HepG2 (cell line): ENCODE measurements around the gene SCYGR6. TPM values are rescaled to one million over a fixed set of nuclear protein-coding genes. Genes with fewer than 3 reads are reported as not detected.

Source experiments
- ATAC-seq: fragments of 200-7000 bp; cut with Tn5 transposase; 3 replicates; pipeline ENCODE4 v1.9.1; 2020; ENCODE audit warnings: mild to moderate bottlenecking, moderate library complexity
- BruUV-seq: library from RNA; stranded (reverse); fragments of 400-500 nt; replicated peaks from 2 replicates; lab custom pipeline; 2021; lab: Mats Ljungman, UMichigan
- CTCF ChIA-PET: fragments of 300-600 bp; formaldehyde crosslinking; extraction: SDS; loops from one replicate; lab custom pipeline; 2021; ENCODE audit warnings: low total read pairs, inconsistent platforms, low intra/inter-chr PET ratio; lab: Yijun Ruan, JAX
- POLR2A ChIA-PET: fragments of 350-600 bp; sonication (Branson Sonifier 250); formaldehyde crosslinking; loops from one replicate; lab custom pipeline; 2020; ENCODE audit warnings: antibody characterized with exemption, inconsistent platforms; lab: Yijun Ruan, JAX
- DNase-seq: peaks from one replicate; pipeline ENCODE4 v3.0.0-alpha.2; 2015; ENCODE audit warnings: low spot score
- FAIRE-seq: peaks from 3 replicates; lab custom pipeline; 2011; peaks lifted over from hg19 to GRCh38; lab: Jason Lieb, UNC
- H2AFZ ChIP-seq: one replicate; pipeline ENCODE4 v1.6.1; 2011; ENCODE audit warnings: low read length, inconsistent platforms
- H3K27ac ChIP-seq: fragments of 300-600 bp; 3 replicates; pipeline ENCODE4 v1.8.0; 2011; ENCODE audit warnings: mixed run types, mild to moderate bottlenecking, mixed read lengths, low read length, inconsistent platforms; ENCODE audit not compliant: insufficient read depth; ENCODE audit errors: extremely low read length
- H3K27me3 ChIP-seq, 2 experiments: fragments of 200-600 bp in 1 of 2; 2 replicates in 1 of 2; 3 replicates in 1 of 2; pipeline versions ENCODE4 v1.6.0 to v1.8.0; 2011; ENCODE audit warnings: low read length in 2 of 2, mild to moderate bottlenecking in 2 of 2, moderate library complexity in 2 of 2, inconsistent platforms in 1 of 2; ENCODE audit not compliant: insufficient read depth in 2 of 2, control insufficient read depth in 1 of 2
- H3K36me3 ChIP-seq, 2 experiments: fragments of 200-600 bp in 1 of 2; replicated peaks in 1 of 2; 2 replicates in 1 of 2; 3 replicates in 1 of 2; pipeline versions ENCODE4 v1.5.1 to v1.8.0; 2011; ENCODE audit warnings: low read length in 2 of 2, inconsistent platforms in 1 of 2; ENCODE audit not compliant: insufficient read depth in 2 of 2, control insufficient read depth in 1 of 2
- H3K4me1 ChIP-seq: 2 replicates; pipeline ENCODE4 v1.5.1; 2012; ENCODE audit warnings: low read length, inconsistent platforms; ENCODE audit not compliant: insufficient read depth
- H3K4me2 ChIP-seq: 2 replicates; pipeline ENCODE4 v1.6.0; 2011; ENCODE audit warnings: low read depth, low read length, inconsistent platforms
- H3K4me3 ChIP-seq, 3 experiments: fragments of 200-600 bp in 1 of 3; sonication (generic), shearing (Covaris generic) in 1 of 3; replicated peaks in 1 of 3; 2 replicates each; pipeline ENCODE4 v1.5.1; 2011 to 2016; ENCODE audit warnings: low read length in 3 of 3, inconsistent platforms in 2 of 3, low read depth in 2 of 3, mild to moderate bottlenecking in 2 of 3, control low read depth in 1 of 3, mixed read lengths in 1 of 3; ENCODE audit not compliant: insufficient read depth in 1 of 3
- H3K79me2 ChIP-seq: one replicate; pipeline ENCODE4 v1.6.1; 2011; ENCODE audit warnings: low read length, inconsistent platforms; ENCODE audit not compliant: insufficient read depth
- H3K9ac ChIP-seq: 2 replicates; pipeline ENCODE4 v1.6.0; 2011; ENCODE audit warnings: mild to moderate bottlenecking, low read depth, low read length, inconsistent platforms; ENCODE audit not compliant: insufficient read depth
- H3K9me3 ChIP-seq: 2 replicates; pipeline ENCODE4 v1.5.1; 2012; ENCODE audit warnings: mild to moderate bottlenecking, low read length
- H4K20me1 ChIP-seq: 2 replicates; pipeline ENCODE4 v1.6.0; 2011; ENCODE audit warnings: inconsistent platforms, mild to moderate bottlenecking, low read length, moderate library complexity; ENCODE audit not compliant: insufficient read depth
- ATF1 ChIP-seq: IDR thresholded peaks from 2 replicates; pipeline ENCODE4 v1.6.1; 2016; ENCODE audit warnings: mild to moderate bottlenecking, control low read depth
- FOXA3 ChIP-seq: IDR thresholded peaks from 2 replicates; pipeline ENCODE4 v1.6.1; 2016; ENCODE audit warnings: missing genetic modification reagents, missing compliant biosample characterization
- FOXK1 ChIP-seq: sonication (generic); formaldehyde crosslinking; IDR thresholded peaks from 2 replicates; pipeline ENCODE4 v1.4.0; 2020; ENCODE audit warnings: low read depth, missing genetic modification reagents, borderline replicate concordance
- MIER3 ChIP-seq: IDR thresholded peaks from 2 replicates; pipeline ENCODE4 v1.6.1; 2016; ENCODE audit warnings: missing compliant biosample characterization, borderline replicate concordance
- RARA ChIP-seq: IDR thresholded peaks from 2 replicates; pipeline ENCODE4 v1.6.1; 2016; ENCODE audit warnings: missing genetic modification reagents, missing compliant biosample characterization
- RXRA ChIP-seq: sonication (generic); formaldehyde crosslinking; IDR thresholded peaks from 2 replicates; pipeline ENCODE4 v1.5.1; 2020; ENCODE audit warnings: missing genetic modification reagents
- TEAD3 ChIP-seq: optimal IDR thresholded peaks from 2 replicates; pipeline ENCODE3; 2016; ENCODE audit warnings: borderline replicate concordance
- THAP11 ChIP-seq: IDR thresholded peaks from 2 replicates; pipeline ENCODE4 v1.6.1; 2016; ENCODE audit warnings: missing biosample characterization, missing genetic modification reagents
- YEATS2 ChIP-seq: sonication (generic); formaldehyde crosslinking; IDR thresholded peaks from 2 replicates; pipeline ENCODE4 v1.4.0; 2020; ENCODE audit warnings: missing genetic modification reagents, borderline replicate concordance
- WGBS: methylation state at CpG from one replicate; pipeline ENCODE4 v1.1.6; 2017; ENCODE audit warnings: low lambda C conversion rate; 5-methylcytosine and 5-hydroxymethylcytosine counted together
- in situ Hi-C: cut with HindIII; loops from 2 replicates; pipeline ENCODE4 v1.10.0; 2017; ENCODE audit warnings: low pct_unique_long_range_greater_than_20kb; ENCODE audit not compliant: extremely low pct_ligation_motif_present
- intact Hi-C: fragments of 100-400 bp; cut with micrococcal nuclease; formaldehyde crosslinking; loops from one replicate; pipeline ENCODE4 v1.10.0; 2022; ENCODE audit not compliant: unreplicated experiment
- polyA plus RNA-seq, 8 experiments: library from polyadenylated mRNA; depleted of rRNA in 3 of 8; stranded (reverse) in 7 of 8; unstranded in 1 of 8; fragments of >200 nt; fragmentation: Illumina TruSeq in 4 of 8; extraction: Trizol in 4 of 8; gene quantifications; 2 replicates each; pipeline versions ENCODE4 v1.2.1 to v1.2.3, GENCODE V29; 2011 to 2016; ENCODE audit warnings: low read depth in 4 of 8, missing spikeins in 1 of 8, mixed read lengths in 1 of 8; ENCODE audit not compliant: insufficient read depth in 1 of 8
- total RNA-seq, 5 experiments: library from RNA; depleted of rRNA; stranded (reverse); fragments of >200 nt; fragmentation: Illumina TruSeq; extraction: Trizol; gene quantifications; 2 replicates each; pipeline ENCODE4 v1.2.3, GENCODE V29; 2016; ENCODE audit warnings: low read depth in 1 of 5
- TF ChIP-seq, protein P1 (sequence below): IDR thresholded peaks from 2 replicates; pipeline ENCODE4 v1.4.0; 2020; ENCODE audit warnings: mild to moderate bottlenecking, missing genetic modification reagents
- TF ChIP-seq, protein P2 (sequence below): sonication (generic); formaldehyde crosslinking; IDR thresholded peaks from 2 replicates; pipeline ENCODE4 v1.5.1; 2020; ENCODE audit warnings: mild to moderate bottlenecking, missing genetic modification reagents, borderline replicate concordance

SCYGR6 gene
- total and polyA plus RNA-seq, 2 of the 13 experiments (the other 11 are each of a cell fraction or from before 2014, with no cell fraction given): not detected

DNA sequence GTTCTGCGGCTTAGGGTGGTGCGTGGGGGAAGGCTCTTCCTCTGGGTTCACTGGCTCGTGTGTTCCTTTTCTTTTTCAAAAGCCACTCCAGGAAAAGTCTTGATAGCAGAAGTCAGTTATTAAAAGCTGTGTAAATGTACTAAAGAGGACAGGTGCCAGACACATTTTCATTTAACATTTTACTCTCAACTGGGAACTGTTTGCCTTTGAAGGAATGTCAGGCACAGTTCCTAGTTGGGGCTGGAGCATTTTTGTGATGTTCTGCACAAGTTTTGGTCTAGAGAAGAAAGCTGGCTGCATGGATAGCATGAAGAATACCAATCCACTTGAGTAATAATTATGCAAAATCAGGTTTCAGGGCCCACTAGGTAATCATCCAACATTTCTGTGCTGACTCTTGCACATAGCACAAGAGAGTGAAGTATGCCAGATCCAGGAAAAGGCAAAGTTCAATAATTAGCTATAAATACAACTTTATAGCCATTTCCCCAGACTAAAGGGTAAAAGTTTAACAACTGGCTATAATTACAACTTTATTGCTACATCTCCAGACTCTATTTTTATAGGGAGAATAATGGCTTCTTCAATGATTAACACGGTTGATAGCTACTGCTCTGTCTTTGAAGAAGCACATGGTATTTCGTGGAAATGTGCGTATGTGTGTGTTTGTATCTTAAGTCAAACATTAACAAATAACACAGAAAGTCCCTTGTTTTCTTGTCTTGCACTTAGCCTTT lies 37.4 kb upstream of the SCYGR6 start (continued):
- TF ChIP-seq, protein P1, sequence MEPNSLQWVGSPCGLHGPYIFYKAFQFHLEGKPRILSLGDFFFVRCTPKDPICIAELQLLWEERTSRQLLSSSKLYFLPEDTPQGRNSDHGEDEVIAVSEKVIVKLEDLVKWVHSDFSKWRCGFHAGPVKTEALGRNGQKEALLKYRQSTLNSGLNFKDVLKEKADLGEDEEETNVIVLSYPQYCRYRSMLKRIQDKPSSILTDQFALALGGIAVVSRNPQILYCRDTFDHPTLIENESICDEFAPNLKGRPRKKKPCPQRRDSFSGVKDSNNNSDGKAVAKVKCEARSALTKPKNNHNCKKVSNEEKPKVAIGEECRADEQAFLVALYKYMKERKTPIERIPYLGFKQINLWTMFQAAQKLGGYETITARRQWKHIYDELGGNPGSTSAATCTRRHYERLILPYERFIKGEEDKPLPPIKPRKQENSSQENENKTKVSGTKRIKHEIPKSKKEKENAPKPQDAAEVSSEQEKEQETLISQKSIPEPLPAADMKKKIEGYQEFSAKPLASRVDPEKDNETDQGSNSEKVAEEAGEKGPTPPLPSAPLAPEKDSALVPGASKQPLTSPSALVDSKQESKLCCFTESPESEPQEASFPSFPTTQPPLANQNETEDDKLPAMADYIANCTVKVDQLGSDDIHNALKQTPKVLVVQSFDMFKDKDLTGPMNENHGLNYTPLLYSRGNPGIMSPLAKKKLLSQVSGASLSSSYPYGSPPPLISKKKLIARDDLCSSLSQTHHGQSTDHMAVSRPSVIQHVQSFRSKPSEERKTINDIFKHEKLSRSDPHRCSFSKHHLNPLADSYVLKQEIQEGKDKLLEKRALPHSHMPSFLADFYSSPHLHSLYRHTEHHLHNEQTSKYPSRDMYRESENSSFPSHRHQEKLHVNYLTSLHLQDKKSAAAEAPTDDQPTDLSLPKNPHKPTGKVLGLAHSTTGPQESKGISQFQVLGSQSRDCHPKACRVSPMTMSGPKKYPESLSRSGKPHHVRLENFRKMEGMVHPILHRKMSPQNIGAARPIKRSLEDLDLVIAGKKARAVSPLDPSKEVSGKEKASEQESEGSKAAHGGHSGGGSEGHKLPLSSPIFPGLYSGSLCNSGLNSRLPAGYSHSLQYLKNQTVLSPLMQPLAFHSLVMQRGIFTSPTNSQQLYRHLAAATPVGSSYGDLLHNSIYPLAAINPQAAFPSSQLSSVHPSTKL: peak; percentile 46; the same call in 1 of the 2 replicates
- 0 out of 2 replicates have a peak, but pooled peaks have one; percentile 15 for TF ChIP-seq FOXA3 (CRISPR knock-in tag)
- TF ChIP-seq, all 625 proteins: peak for 22

DNA sequence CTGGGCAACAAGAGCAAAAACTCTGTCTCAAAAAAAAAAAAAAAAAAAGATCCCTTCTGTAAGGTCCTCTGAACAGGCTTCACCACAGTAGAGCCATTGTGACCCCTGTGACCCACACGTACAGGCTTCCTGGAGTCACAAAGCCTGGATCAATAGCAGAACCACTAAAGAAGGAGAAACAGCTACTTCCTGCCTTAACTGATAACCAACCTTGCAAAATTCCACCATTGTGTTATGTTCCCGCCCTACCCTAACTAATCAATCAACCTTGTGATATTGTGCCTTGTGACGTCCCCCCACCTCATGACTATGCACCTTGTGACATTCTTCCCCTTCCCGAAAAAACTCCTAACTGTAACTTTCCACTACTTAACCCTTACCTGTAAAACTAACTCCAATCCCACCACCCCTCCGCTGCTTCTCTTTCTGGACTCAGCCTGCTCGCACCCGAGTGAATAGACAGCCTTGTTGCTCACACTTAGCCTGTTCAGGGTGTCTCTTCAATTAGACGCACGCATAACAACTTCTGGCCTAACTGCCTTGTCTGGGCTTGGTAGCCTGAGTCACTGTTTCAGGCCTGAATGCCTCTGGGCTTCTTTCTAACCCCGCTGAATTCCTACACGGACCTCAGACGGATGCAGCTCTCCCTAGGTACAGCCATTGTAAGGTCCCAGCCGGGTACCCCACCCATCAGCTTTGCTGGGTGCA lies 35.0 kb upstream of the SCYGR6 start:
- peak; percentile 69 for ATAC-seq
- WGBS: 61% methylated on average over 13 of the region's 13 CpGs
- H3K4me2 ChIP-seq: 0 out of 2 replicates have a peak overlapping the region, but pooled peaks have one; percentile 9
- H3K27me3 ChIP-seq: no peaks in the 10 kb centered on the region
- DNase-seq: peak; percentile 90
- no peaks in the 10 kb centered on the region for H3K36me3 ChIP-seq
- intact Hi-C loops (loop anchor here (10.0 kb wide), 1 partner anchor 195 kb away; no protein-coding TSS in a partner anchor), in situ Hi-C loops (loop anchor here (10.0 kb wide), 1 partner anchor 625 kb away; no protein-coding TSS in a partner anchor)
- peak overlapping the region; percentile 69 for H3K27ac ChIP-seq
- ChIA-PET CTCF (no interaction called here), POLR2A (interaction anchor here (0.7 to 1.0 kb wide), 2 partner anchors 15 to 54 kb away, joined by 3 read pairs; partner anchors contain the start of gene CCL20)
- no peak for FAIRE-seq
- peaks cover 45% of the 10 kb centered on the region for H3K4me1 ChIP-seq
- H3K9me3 ChIP-seq: no peaks in the 10 kb centered on the region
- H3K79me2 ChIP-seq: no peaks in the 10 kb centered on the region
- no TSS peak for BruUV-seq
- H2AFZ ChIP-seq: peak overlapping the region; percentile 66
- no peaks in the 10 kb centered on the region for H4K20me1 ChIP-seq
- H3K9ac ChIP-seq: peak overlapping the region; percentile 17; the same call in 1 of the 2 replicates
- H3K4me3 ChIP-seq: no peak overlapping the region
- TF ChIP-seq THAP11: 0 out of 2 replicates have a peak, but pooled peaks have one; percentile 22
- peak; percentile 42; the same call in 1 of the 2 replicates for TF ChIP-seq YEATS2 (CRISPR knock-in tag)
- peak; percentile 81; the same call in 1 of the 2 replicates for TF ChIP-seq RXRA
- peak; percentile 81 for TF ChIP-seq ATF1
- TF ChIP-seq FOXK1 (CRISPR knock-in tag): no peak
- TF ChIP-seq, protein P2, sequence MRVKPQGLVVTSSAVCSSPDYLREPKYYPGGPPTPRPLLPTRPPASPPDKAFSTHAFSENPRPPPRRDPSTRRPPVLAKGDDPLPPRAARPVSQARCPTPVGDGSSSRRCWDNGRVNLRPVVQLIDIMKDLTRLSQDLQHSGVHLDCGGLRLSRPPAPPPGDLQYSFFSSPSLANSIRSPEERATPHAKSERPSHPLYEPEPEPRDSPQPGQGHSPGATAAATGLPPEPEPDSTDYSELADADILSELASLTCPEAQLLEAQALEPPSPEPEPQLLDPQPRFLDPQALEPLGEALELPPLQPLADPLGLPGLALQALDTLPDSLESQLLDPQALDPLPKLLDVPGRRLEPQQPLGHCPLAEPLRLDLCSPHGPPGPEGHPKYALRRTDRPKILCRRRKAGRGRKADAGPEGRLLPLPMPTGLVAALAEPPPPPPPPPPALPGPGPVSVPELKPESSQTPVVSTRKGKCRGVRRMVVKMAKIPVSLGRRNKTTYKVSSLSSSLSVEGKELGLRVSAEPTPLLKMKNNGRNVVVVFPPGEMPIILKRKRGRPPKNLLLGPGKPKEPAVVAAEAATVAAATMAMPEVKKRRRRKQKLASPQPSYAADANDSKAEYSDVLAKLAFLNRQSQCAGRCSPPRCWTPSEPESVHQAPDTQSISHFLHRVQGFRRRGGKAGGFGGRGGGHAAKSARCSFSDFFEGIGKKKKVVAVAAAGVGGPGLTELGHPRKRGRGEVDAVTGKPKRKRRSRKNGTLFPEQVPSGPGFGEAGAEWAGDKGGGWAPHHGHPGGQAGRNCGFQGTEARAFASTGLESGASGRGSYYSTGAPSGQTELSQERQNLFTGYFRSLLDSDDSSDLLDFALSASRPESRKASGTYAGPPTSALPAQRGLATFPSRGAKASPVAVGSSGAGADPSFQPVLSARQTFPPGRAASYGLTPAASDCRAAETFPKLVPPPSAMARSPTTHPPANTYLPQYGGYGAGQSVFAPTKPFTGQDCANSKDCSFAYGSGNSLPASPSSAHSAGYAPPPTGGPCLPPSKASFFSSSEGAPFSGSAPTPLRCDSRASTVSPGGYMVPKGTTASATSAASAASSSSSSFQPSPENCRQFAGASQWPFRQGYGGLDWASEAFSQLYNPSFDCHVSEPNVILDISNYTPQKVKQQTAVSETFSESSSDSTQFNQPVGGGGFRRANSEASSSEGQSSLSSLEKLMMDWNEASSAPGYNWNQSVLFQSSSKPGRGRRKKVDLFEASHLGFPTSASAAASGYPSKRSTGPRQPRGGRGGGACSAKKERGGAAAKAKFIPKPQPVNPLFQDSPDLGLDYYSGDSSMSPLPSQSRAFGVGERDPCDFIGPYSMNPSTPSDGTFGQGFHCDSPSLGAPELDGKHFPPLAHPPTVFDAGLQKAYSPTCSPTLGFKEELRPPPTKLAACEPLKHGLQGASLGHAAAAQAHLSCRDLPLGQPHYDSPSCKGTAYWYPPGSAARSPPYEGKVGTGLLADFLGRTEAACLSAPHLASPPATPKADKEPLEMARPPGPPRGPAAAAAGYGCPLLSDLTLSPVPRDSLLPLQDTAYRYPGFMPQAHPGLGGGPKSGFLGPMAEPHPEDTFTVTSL (CRISPR knock-in tag): peak; percentile 62; the same call in 1 of the 2 replicates
- peak; percentile 86 for TF ChIP-seq RARA (CRISPR knock-in tag)
- peak; percentile 67 for TF ChIP-seq TEAD3
- TF ChIP-seq MIER3: 0 out of 2 replicates have a peak, but pooled peaks have one; percentile 24
